DMS53 (cell line): ENCODE data around the gene CUL1.

Experiments
- DNase-seq: peaks from one replicate; lab custom pipeline; 2025; lab: John Stamatoyannopoulos, UW

The CUL1 gene

DNA sequence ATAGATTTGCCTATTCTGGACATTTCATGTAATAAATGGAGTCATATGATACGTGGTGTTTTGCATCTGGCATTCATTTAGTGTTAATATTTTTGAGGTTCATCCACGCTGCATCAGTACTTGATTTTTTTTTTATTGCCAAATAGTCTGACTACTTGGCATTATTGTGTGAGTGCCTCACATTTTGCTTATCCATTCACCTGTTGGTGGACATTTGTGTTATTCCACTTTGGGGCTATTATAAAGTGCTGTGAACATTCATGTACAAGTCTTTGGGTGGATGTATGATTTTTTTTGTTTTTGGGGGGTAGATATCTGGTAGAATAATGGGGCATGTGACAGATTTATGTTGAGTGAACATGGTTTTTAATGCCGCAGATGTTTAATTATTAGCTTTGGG is 19.7 kb downstream of the CUL1 start:
- no peak for DNase-seq

DNA sequence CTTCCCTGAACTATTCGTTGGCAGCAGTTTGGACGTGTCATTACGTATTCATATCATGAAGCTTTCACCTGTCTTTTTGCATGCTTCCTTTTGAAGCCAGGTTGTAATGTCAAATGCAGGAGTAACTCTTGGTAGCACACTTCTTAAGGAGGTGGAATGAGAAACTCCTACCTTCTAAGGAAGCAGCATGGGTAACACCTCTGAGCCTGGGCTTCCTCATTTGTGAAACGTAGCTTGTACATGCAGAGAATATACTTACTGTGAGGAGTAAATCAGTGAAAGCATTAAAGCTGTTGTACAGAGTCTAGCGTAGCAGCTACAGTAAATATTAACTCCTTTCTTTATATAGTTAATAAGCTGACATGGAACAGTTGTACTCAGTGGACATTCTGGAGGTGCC is 21.1 kb downstream of the CUL1 start:
- DNase-seq: no peak

DNA sequence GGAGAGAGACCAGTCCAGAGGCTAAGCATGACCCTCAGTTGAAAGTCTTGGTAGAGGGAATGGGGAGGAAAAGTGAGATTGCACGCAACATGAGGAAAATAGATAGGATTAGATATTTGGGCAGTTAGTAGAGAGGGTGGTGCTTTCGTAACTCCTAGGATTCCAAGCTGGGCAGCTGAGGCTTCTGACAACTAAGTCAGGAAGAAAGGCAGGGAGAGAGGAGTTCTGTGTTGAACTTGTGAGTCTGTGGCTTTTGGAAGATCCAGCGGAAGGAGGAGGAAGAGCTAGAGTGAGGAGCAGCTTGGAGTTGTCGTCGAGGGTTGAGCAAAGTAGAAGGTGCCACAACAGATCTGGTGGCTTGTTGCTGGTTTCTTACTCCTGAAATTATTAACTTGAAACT is 21.8 kb downstream of the CUL1 start:
- no peak for DNase-seq

DNA sequence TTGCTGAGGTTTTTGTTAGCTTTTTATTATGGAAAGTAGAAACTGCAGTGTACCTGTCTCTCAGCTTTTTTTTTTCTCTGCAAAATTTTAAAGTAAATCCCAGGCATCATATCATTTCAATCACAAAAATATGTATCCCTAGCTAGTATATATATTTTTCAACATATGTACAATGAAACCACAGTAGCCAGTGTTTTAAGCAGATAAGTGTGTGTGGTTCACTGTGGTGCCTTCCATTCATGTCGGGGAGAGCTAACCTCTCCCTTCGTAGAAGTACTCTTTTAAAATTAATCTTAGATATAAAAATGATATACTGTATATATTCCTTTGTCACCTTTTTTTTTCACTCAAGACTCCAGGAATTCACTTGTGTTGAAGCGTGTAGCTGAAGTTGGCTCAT is 22.7 kb downstream of the CUL1 start:
- DNase-seq: no peak

DNA sequence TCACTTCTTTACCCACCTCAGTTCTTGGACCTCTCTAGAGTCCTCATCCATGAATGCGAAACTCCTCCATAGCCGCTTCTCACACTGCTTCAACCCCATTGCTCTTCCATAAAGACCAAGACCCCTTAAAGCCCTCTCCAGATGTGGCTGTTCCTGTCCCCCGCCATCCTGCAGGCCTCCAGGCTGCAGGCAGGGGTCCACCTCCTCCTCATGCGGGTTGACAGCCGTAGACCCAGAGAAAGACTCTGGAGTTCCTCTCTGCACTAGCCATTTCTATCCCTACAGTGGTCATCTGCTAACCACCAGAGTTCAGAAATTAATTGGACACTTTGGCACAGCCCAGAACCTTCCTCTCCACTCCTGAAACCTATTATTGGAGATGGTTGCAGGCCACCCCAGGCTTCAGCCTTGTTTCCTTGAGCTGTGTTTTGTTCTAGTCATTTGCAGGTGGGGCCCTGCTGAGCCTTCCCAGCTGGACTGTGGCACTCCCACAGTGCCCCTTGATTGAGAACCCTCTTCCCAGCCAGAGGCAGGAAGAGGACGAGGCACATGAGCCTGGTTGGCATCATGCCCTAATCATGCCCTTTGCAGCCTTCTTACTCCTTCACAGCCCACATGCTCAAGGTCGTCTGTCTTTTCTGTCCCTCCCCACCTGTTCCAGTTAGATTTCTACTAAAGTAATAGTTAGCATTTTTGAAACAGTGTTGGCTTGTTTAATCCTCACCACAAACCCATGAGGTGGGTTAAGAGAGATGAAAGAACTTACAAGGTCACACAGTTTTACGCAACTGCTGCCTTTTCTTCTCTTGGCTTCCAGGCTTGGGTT is 23.9 kb downstream of the CUL1 start:
- DNase-seq: peak; percentile 65

DNA sequence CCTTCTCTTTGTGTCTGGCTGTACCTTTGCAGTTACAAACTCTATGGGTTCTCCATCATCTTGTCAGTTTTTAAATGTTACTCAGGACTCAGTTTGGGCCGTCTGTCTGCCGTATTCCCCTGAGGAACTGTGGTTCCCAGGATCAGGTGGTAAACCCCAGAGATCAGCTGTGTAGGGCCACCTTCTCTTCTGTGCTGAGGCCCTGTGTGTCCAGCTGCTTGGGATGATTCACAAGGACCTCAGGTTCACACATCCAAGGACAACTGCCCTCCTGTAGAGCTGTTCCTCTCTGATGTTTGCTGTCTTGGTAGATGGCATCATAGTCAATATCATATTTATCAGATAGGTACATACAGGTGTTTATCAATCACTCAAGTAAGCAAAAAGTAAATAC is 24.5 kb downstream of the CUL1 start:
- peak; percentile 95 for DNase-seq

DNA sequence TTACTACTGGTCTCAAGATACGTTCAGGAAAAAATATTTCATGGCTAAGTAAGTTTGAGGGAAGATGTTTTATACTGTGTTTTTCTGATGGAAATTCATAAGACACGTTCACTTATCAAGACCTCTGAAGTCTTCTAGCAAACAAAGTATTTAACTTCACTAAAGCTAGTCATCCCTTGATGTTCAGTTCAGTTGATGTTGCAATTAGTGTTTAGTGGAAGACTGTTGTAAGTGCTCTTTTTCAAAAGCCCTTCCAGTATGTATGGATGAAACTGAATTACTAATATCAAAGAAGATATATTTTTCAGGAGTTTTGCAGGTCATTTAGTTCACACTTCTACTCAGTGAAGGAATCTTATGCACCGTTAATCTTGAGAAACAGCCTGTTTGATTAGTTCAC is 25.1 kb downstream of the CUL1 start:
- no peak for DNase-seq

DNA sequence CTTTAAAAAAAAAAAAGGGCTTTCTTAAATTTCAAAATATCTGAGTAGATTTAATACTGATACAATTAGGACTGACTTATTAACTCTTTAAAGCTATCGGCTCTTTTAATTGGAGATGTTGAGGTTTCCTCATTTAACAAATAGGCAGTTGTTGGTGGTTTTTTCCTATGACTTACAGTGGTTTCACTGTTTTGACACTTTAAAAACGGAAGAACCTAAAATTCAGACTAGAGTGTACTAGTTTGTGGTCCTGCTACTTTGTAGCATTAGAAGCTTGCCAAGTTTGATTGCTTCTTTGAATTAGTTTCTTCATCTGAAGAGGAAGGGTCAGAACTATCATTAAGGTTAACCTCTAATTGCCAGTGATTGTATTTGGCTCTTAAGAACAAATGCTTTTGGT is 27.7 kb downstream of the CUL1 start:
- DNase-seq: no peak

DNA sequence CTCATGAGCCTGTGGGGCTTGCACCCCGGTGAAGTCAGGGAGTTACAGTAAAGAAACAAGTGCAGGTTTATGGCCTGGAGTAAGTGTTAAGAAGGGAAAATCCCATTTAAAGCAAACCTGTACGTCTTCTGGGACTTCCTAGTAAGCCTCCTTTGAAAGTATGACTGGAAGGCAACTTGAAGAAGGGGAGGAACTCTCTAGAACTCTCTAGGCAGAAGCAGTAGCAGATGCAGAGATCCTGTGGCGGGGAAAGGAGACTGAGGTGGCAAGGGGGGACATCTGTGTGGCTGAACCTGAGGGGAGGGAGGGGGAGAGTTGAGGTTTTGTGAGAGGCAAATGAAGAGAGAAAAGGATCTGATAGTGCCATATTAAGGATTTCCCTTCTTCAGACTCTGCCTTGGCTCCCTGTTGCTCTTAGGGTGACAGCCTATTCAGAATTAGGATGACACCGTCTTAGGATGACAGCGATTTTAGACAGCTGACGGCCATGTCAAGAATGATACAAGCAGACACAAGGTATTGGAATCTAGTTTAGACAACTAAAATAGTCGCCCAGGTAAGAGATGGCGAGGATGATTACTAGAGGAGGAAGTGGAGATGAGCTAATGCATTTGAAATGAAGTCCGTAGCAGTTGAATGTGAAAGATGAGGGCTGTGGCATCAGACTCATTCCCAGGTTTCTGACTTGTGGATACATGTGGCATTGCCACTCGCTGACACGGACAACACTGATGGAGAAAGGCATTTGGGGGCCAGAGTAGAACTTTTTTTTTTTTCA is 29.0 kb downstream of the CUL1 start:
- DNase-seq: no peak

DNA sequence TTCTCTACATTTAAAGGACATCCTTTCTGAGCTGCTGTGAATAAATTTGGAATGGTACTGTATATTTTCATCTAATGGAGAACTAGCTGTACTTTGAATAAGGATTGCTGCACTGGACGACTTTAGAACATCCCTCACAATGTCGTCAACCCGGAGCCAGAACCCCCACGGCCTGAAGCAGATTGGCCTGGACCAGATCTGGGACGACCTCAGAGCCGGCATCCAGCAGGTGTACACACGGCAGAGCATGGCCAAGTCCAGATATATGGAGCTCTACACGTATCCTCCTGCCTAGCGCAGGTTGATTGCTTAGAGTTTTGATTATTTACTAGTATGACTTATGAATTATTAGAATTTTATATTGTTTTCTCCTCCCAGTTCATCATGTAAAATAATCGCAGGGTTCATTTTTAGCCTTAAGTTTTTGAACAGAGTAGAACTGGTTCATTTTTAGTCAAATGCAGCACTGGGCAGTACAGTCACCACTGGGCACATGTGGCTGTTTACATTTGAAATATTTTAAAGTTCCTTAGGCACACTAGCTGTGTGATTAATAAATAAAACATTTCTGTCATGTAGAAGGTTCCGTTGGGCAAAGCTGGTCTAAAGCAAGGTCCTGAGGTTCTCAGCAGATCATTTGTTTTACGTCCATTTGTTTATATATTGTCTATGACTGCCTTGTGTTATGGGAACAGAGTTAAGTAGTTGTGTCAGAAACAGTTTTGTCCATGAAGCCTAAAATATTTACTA is 31.5 kb downstream of the CUL1 start:
- no peak for DNase-seq

DNA sequence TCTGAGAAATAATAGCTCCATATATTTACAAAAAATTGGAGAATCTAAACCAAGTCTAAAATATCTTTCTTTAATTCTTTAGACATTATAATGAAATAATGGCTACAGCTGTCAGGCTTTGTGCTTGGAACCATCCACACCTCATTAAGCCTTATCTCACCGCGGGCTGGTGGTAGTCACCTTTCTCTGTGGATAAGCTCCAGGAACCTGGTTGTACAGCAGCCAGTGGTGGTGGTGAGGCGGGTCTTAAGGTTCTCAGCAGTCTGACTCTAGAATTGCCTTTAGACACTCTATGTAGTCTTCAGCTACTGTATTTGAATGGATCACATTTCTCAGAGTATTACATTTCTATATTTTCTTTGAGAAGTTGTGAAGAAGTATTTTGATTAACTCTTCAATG is 34.2 kb downstream of the CUL1 start:
- DNase-seq: no peak

DNA sequence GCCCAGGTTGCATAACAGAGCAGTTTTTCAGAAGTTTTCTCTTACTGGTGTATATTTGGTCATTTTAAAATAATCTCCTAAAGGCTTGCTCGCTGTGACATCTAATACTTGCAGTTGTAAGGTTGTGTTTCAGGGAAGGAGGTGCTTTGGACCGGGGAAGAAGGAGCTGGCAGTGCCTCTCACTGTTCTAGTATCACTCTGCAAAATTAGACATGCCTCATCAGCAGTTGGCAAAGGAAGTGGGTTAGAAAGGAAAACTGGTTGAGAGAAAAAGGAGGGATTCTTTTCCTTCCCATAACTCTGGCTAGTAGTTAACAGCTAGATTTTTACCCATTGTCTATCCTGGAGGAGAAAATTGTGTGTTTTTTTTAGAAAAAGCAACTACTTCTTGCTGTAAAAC is 34.8 kb downstream of the CUL1 start:
- DNase-seq: no peak

DNA sequence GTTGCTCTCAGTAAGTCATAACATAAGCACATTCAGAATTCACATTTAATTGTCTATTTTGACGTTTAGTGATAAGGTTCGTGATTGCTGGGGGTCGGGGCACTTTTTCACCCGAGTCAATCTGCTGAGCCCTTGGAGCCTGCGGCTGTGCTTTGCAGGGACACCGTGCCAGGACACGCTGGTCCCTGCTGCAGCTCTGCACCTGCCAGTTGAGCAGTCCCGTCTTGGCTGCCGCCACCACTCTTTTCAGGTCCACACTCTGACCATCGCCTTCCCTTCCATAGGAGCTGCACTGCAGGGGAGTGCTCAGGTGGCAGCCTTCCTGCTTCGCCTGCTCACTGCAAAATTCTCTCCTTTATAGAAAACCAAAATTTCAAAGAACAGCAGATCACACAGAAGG is 36.4 kb downstream of the CUL1 start:
- no peak for DNase-seq

DNA sequence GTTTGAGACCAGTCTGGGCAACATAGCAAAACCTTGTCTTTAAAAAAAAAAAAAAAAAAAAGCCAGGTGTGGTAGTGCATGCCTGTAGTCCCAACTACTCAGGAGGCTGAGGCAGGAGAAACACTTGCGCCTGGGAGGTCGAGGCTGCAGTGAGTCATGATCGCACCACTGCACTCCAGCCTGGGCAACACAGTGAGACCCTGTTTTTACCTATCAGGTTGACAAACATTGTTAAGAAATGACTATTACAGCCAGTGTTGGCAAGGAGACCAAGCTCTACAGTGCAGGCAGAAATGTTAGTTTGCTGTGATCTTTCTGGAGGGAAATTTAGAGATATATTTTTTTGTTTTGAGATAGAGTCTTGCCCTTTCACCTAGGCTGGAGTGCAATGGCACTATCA is 37.3 kb downstream of the CUL1 start:
- DNase-seq: no peak

DNA sequence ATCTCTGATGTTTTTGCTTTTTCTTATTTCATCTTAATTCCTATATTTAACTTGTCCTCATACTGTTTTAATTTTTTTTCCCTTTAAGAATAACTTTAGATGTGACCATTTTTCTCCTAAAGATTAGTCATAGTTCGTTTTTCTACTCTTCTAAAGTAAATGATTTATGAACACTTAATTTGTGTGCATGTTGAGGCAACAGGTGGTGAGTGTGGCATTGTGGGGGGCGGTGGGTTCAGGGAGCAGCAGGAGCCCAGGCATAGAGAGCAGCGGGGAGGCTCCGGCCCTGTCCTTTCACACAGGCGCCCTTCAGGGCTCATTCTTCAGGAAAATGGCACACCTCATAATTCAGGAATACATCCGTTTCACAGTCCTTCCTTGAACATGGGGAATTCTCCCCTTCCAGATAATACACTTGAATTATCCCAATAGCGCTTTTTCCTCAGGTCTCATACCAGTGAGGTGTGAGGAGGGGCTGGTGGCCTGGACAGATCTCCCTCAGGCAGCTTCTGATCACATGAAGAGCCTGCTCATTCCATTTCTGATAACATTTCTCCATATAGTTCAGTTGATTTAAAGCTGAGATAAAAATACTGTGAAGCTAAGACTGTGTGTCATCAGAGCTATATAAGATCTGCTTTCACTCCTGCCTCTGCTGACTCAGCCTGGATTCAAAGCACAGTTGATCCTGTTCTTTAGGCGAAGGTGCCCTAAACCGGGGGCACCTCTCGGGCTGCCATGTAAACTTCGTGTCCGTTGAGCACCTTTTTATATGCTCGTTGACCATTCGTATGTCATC is 40.2 kb downstream of the CUL1 start:
- DNase-seq: no peak

DNA sequence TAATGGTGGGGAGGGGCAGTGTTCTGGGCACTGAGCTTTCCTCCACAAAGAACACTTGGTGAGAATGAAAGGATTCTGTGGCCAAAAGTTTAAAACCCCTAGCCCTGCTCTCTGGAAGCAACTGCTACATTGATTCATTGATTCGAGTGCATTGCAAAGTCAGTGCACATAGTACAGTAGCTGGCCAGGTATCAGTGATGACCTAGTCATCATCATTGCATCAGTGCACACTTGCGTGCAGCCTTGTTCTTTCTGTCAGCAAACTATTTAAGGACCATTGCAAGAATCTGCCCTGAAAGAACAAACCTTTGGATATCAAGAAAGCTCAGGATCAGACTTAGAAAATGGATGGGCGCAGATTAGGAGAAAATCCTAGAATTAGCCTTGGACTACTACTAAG is 47.4 kb downstream of the CUL1 start:
- DNase-seq: peak; percentile 41

DNA sequence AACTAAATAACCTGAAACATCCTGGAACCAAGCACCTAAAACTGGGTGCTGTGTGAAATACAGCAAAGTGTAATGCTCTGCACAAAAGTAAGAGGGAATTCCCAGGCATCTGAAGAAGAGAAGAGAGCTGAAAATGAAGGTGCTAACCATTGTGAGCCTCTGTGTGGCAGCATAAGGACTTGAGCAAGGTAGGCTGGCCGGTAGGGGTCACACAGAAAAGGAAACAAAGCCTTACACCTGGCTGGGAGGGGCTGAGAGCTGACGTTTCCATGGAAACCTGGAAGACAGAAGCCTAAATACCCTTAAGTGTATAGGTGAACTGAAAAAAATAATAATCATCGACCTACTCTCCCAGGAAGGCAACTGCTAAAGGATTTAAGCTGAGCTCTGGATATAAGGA is 48.6 kb downstream of the CUL1 start:
- peak; percentile 94 for DNase-seq

DNA sequence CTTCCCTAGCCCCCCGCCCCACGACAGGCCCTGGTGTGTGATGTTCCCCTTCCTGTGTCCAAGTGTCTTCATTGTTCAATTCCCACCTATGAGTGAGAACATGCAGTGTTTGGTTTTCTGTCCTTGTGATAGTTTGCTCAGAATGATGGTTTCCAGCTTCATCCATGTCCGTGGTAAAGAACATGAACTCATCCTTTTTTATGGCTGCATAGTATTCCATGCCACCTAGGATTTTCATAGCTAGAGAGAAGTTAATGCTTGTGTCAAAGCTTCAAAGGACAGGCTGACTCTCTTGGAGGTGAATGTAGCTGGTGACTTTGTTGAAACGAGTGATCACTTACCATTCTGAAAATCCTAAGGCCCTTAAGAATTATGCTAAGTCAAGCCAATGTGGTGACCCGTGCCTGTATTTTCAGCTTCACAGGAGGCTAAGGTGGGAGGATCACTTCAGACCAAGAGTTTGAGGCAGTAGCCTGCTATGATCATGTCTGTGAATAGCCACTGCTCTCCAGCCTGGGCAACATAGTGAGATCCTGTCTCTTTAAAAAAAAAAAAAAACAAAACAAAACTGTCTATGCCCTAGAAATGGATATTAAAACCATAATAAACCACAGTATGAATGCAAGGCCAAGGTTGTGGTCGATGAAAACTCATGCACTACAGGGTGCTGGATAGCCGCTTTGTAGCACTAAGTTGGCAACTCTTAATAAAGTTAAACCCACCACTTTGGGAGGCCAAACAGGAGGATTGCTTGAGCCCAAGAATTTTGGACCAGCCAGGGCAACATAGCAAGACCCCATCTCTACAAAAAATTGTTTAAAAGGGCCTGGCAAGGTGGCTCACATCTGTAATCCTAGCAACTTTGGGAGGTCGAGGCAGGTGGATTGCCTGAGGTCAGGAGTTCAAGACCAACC is 52.0 kb downstream of the CUL1 start:
- DNase-seq: no peak

DNA sequence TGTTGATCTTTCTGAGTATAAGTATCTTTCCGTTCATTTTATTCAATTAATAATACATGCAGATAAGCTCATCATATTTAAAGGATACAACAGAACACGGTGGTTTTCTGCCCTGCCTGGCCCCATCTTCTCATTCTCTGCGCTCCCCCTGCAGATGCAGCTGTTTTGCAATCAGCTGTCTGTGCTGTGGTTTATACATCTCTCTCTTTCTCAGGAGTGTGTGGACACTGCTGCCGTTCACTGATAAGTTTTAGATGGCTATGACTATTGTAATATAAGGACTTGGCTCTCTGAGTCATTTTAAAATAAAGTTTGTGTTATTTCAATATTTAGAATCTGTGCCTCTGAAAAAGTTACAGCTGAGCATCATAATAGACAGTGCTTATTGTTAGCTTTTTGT is 54.5 kb downstream of the CUL1 start:
- DNase-seq: no peak

DNA sequence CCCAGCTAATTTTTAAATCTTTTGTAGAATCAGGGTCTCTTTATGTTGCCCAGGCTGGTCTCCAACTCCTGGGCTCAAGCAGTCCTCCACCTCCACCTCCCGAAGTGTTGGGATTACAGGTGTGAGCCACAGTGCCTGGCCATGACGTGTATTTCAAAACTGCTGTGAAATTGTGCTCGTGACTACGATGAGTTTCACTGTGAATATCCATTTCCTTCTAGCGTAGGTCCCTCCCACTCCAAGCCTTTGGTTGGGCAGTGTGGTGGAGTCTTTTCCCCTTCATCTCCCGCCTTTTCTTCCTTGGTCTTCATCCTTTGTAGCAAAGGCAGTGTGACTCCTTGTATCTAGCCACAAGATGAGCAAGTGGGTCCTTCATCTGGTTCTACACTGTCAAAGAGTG is 56.2 kb downstream of the CUL1 start:
- no peak for DNase-seq
